SK-N-SH (cell line): ENCODE measurements around the gene CPNE8. TPM values are rescaled to one million over a fixed set of nuclear protein-coding genes. Genes with fewer than 3 reads are reported as not detected.

Experiments
- CTCF ChIA-PET: fragments of 300-600, 350-600 bp; formaldehyde crosslinking; extraction: SDS; loops from one replicate; lab custom pipeline; 2021; lab: Yijun Ruan, JAX
- POLR2A ChIA-PET: fragments of 350-600 bp; sonication (Branson Sonifier 250); formaldehyde crosslinking; extraction: SDS; loops from one replicate; lab custom pipeline; 2020; ENCODE audit warnings: antibody characterized with exemption, inconsistent platforms; lab: Yijun Ruan, JAX
- DNase-seq: peaks from one replicate; pipeline ENCODE4 v3.0.0; 2012
- H2AFZ ChIP-seq: fragments of 200-600 bp; sonication (generic); 2 replicates; pipeline ENCODE4 v1.8.1; 2016; ENCODE audit warnings: antibody characterized with exemption, mild to moderate bottlenecking, low read depth
- H3F3A ChIP-seq: fragments of 200-600 bp; sonication (generic); replicated peaks from 2 replicates; pipeline ENCODE3; 2016; ENCODE audit warnings: antibody characterized with exemption, mild to moderate bottlenecking; ENCODE audit not compliant: insufficient read depth
- H3K27ac ChIP-seq, 2 experiments: fragments of 200-500 bp in 1 of 2; fragments of 200-600 bp in 1 of 2; sonication (Bioruptor generic) in 1 of 2; sonication (generic), shearing (Covaris generic) in 1 of 2; 2 replicates each; pipeline versions ENCODE4 v1.5.1 to v1.6.1; 2014 to 2016; ENCODE audit warnings: low read depth in 2 of 2, inconsistent platforms in 1 of 2, low read length in 1 of 2, mild to moderate bottlenecking in 1 of 2, mixed read lengths in 1 of 2
- H3K27me3 ChIP-seq: fragments of 200-600 bp; sonication (generic), shearing (Covaris generic); 2 replicates; pipeline ENCODE4 v1.6.1; 2016; ENCODE audit warnings: mixed run types; ENCODE audit not compliant: insufficient read depth
- H3K36me3 ChIP-seq, 2 experiments: fragments of 200-500 bp in 1 of 2; fragments of 200-600 bp in 1 of 2; sonication (Bioruptor generic) in 1 of 2; sonication (generic) in 1 of 2; replicated peaks in 1 of 2; 2 replicates each; pipeline versions ENCODE3 to v1.5.1; 2014 to 2016; ENCODE audit warnings: low read length in 1 of 2, mild to moderate bottlenecking in 1 of 2; ENCODE audit not compliant: insufficient read depth in 2 of 2, control insufficient read depth in 1 of 2
- H3K4me1 ChIP-seq, 2 experiments: fragments of 200-500 bp in 1 of 2; fragments of 200-600 bp in 1 of 2; sonication (Bioruptor generic) in 1 of 2; sonication (generic), shearing (Covaris generic) in 1 of 2; 2 replicates each; pipeline versions ENCODE4 v1.5.1 to v1.6.1; 2014 to 2016; ENCODE audit warnings: low read depth in 1 of 2, low read length in 1 of 2, mixed run types in 1 of 2; ENCODE audit not compliant: insufficient read depth in 2 of 2, control insufficient read depth in 1 of 2
- H3K4me2 ChIP-seq: fragments of 200-600 bp; sonication (generic), shearing (Covaris generic); 2 replicates; pipeline ENCODE4 v1.6.1; 2017; ENCODE audit warnings: mixed run types
- H3K4me3 ChIP-seq, 2 experiments: fragments of 200-500 bp in 1 of 2; fragments of 200-600 bp in 1 of 2; sonication (Bioruptor generic) in 1 of 2; sonication (generic), shearing (Covaris generic) in 1 of 2; 2 replicates each; pipeline versions ENCODE4 v1.5.1 to v1.8.1; 2014 to 2016; ENCODE audit warnings: low read depth in 2 of 2, inconsistent platforms in 1 of 2, low read length in 1 of 2, mild to moderate bottlenecking in 1 of 2, mixed read lengths in 1 of 2, moderate library complexity in 1 of 2
- H3K79me2 ChIP-seq: fragments of 200-600 bp; sonication (generic); 2 replicates; pipeline ENCODE4 v1.8.1; 2017; ENCODE audit warnings: mild to moderate bottlenecking; ENCODE audit not compliant: insufficient read depth
- H3K9ac ChIP-seq: fragments of 200-600 bp; sonication (generic); 2 replicates; pipeline ENCODE4 v1.6.1; 2017; ENCODE audit warnings: mixed run types
- H3K9me2 ChIP-seq: fragments of 200-600 bp; sonication (generic); 2 replicates; pipeline ENCODE4 v1.6.1; 2017; ENCODE audit warnings: mixed run types
- H3K9me3 ChIP-seq: fragments of 200-600 bp; sonication (generic); 2 replicates; pipeline ENCODE4 v1.6.1; 2017; ENCODE audit warnings: mixed run types, mild to moderate bottlenecking, moderate library complexity
- H4K20me1 ChIP-seq: fragments of 200-600 bp; sonication (generic); 2 replicates; pipeline ENCODE4 v1.6.1; 2017; ENCODE audit warnings: mild to moderate bottlenecking, mixed run types; ENCODE audit not compliant: insufficient read depth
- CHD2 ChIP-seq: fragments of 150-350 bp; IDR thresholded peaks from 2 replicates; pipeline ENCODE4 v1.6.1; 2018; ENCODE audit warnings: low read length; ENCODE audit not compliant: partially characterized antibody
- ELF1 ChIP-seq: IDR thresholded peaks from 2 replicates; pipeline ENCODE4 v1.4.0; 2012
- EP300 ChIP-seq, 2 experiments: IDR thresholded peaks; 2 replicates each; pipeline versions ENCODE4 v1.4.0 to v1.6.1; 2012; ENCODE audit warnings: borderline replicate concordance in 1 of 2, low read depth in 1 of 2, low read length in 1 of 2
- FOXJ3 ChIP-seq: sonication (generic); formaldehyde crosslinking; IDR thresholded peaks from 2 replicates; pipeline ENCODE4 v1.5.1; 2020; ENCODE audit warnings: mild to moderate bottlenecking, missing genetic modification reagents
- FOXM1 ChIP-seq: IDR thresholded peaks from 2 replicates; pipeline ENCODE4 v1.4.0; 2012; ENCODE audit warnings: low read depth, mild to moderate bottlenecking
- GABPA ChIP-seq: IDR thresholded peaks from 2 replicates; pipeline ENCODE4 v1.4.0; 2012; ENCODE audit warnings: low read depth, mild to moderate bottlenecking
- IRF3 ChIP-seq: fragments of 150-350 bp; IDR thresholded peaks from 2 replicates; pipeline ENCODE4 v1.6.1; 2016; ENCODE audit warnings: mild to moderate bottlenecking, low read depth, low read length
- MEF2A ChIP-seq: IDR thresholded peaks from 2 replicates; pipeline ENCODE4 v1.4.0; 2012; ENCODE audit warnings: low read depth, borderline replicate concordance
- MXI1 ChIP-seq: IDR thresholded peaks from 2 replicates; pipeline ENCODE4 v1.6.1; 2012; ENCODE audit warnings: mild to moderate bottlenecking, low read depth, low read length, improper control_type of control experiment
- NFIC ChIP-seq: IDR thresholded peaks from 2 replicates; pipeline ENCODE4 v1.4.0; 2012; ENCODE audit warnings: borderline replicate concordance
- POLR2AphosphoS5 ChIP-seq: IDR thresholded peaks from 2 replicates; pipeline ENCODE4 v1.6.1; 2012; ENCODE audit warnings: low read depth, low read length
- RFX5 ChIP-seq: IDR thresholded peaks from 2 replicates; pipeline ENCODE4 v1.6.1; 2012; ENCODE audit warnings: mild to moderate bottlenecking, improper control_type of control experiment, low read length
- RXRA ChIP-seq: IDR thresholded peaks from 2 replicates; pipeline ENCODE4 v1.4.0; 2012; ENCODE audit warnings: low read depth, mild to moderate bottlenecking, borderline replicate concordance
- SMC3 ChIP-seq: IDR thresholded peaks from 2 replicates; pipeline ENCODE4 v1.6.1; 2012; ENCODE audit warnings: low read depth, low read length, improper control_type of control experiment
- TAF1 ChIP-seq: IDR thresholded peaks from 2 replicates; pipeline ENCODE4 v1.6.1; 2012; ENCODE audit warnings: low read depth, mild to moderate bottlenecking, low read length, moderate library complexity, borderline replicate concordance
- TCF12 ChIP-seq: IDR thresholded peaks from 2 replicates; pipeline ENCODE4 v1.4.0; 2012
- TEAD4 ChIP-seq: IDR thresholded peaks from 2 replicates; pipeline ENCODE4 v1.4.0; 2012; ENCODE audit warnings: mild to moderate bottlenecking, borderline replicate concordance; ENCODE audit not compliant: insufficient read depth
- USF1 ChIP-seq: IDR thresholded peaks from 2 replicates; pipeline ENCODE4 v1.4.0; 2012; ENCODE audit warnings: low read depth, borderline replicate concordance
- YY1 ChIP-seq: IDR thresholded peaks from 2 replicates; pipeline ENCODE4 v1.4.0; 2012; ENCODE audit warnings: low read depth, mild to moderate bottlenecking
- WGBS: methylation state at CpG from one replicate; pipeline ENCODE4 v1.1.6; 2017; ENCODE audit warnings: low lambda C conversion rate; 5-methylcytosine and 5-hydroxymethylcytosine counted together
- polyA plus RNA-seq, 3 experiments: library from polyadenylated mRNA; depleted of rRNA; stranded (reverse); fragments of >200 nt; gene quantifications; 2 replicates each; pipeline ENCODE4 v1.2.3, GENCODE V29; 2012
- TF ChIP-seq, protein P1 (sequence below): IDR thresholded peaks from 2 replicates; pipeline ENCODE4 v1.4.0; 2012; ENCODE audit warnings: low read depth

CPNE8 gene
- polyA plus RNA-seq, 1 of the 3 experiments (the other 2 are of a cell fraction) = not detected

DNA sequence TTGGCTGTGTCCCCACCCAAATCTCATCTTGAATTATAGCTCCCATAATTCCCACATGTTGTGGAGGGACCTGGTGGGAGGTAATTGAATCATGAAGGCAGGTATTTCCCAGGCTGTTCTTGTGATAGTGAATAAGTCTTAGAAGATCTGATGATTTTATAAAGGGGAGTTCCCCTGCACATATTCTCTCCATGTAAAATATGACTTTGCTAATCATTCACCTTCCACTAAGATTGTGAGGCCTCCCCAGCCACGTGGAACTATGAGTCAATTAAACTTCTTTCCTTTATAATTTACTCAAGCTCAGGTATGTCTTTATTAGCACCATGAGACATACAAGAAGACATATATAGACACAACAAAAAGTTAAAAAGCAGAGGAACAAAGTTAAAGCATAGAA is 120.0 kb downstream of the CPNE8 start:
- no peak overlapping the region for H3K4me2 ChIP-seq
- POLR2A ChIA-PET = no interaction called here

GRCh38 chr12:38783304-38783703 is 122.1 kb downstream of the CPNE8 start:
- no peaks in the 10 kb centered on the region for H3K27me3 ChIP-seq
- no peak overlapping the region for H3K4me2 ChIP-seq
- no peak for TF ChIP-seq RXRA
- no peak for TF ChIP-seq FOXM1
- no peak for TF ChIP-seq FOXJ3
- no peak for TF ChIP-seq POLR2AphosphoS5
- TF ChIP-seq TAF1 = no peak
- TF ChIP-seq EP300 (IDR thresholded peaks at IDR 0.05; ENCODE audit: borderline replicate concordance in 1 of 2, low read depth in 1 of 2, low read length in 1 of 2) = no peak
- no peaks in the 10 kb centered on the region for H3K9me2 ChIP-seq
- no peak for DNase-seq
- no peak overlapping the region for H3K27ac ChIP-seq
- ChIA-PET POLR2A (no interaction called here), CTCF (no interaction called here)
- H3K36me3 ChIP-seq = no peaks in the 10 kb centered on the region
- H3K9ac ChIP-seq = no peak overlapping the region
- no peaks in the 10 kb centered on the region for H3K4me1 ChIP-seq
- no peaks in the 10 kb centered on the region for H3K9me3 ChIP-seq
- H2AFZ ChIP-seq = no peak overlapping the region
- no peaks in the 10 kb centered on the region for H3K79me2 ChIP-seq
- 28% methylated on average over 2 of the region's 2 CpGs for WGBS
- H3F3A ChIP-seq = no peaks in the 10 kb centered on the region
- H3K4me3 ChIP-seq = no peak overlapping the region
- no peaks in the 10 kb centered on the region for H4K20me1 ChIP-seq

More for the DNA sequence above, 120.0 kb downstream of the CPNE8 start:
- no peaks in the 10 kb centered on the region for H3K27me3 ChIP-seq
- DNase-seq = no peak
- H3F3A ChIP-seq = no peaks in the 10 kb centered on the region
- H3K9me2 ChIP-seq = no peaks in the 10 kb centered on the region
- CTCF ChIA-PET = no interaction called here
- 0% methylated on average over 1 of the region's 1 CpG for WGBS
- no peaks in the 10 kb centered on the region for H3K4me1 ChIP-seq
- H3K9me3 ChIP-seq = no peaks in the 10 kb centered on the region
- no peak overlapping the region for H2AFZ ChIP-seq
- no peak for TF ChIP-seq MXI1
- no peaks in the 10 kb centered on the region for H4K20me1 ChIP-seq
- no peaks in the 10 kb centered on the region for H3K36me3 ChIP-seq
- no peak overlapping the region for H3K4me3 ChIP-seq
- H3K9ac ChIP-seq = no peak overlapping the region
- H3K27ac ChIP-seq = no peak overlapping the region
- no peaks in the 10 kb centered on the region for H3K79me2 ChIP-seq

GRCh38 chr12:38782359-38782758 is 123.0 kb downstream of the CPNE8 start:
- H4K20me1 ChIP-seq = no peaks in the 10 kb centered on the region
- POLR2A ChIA-PET = no interaction called here
- no peak overlapping the region for H2AFZ ChIP-seq
- no peaks in the 10 kb centered on the region for H3K36me3 ChIP-seq
- H3K4me2 ChIP-seq = no peak overlapping the region
- H3K9me3 ChIP-seq = no peaks in the 10 kb centered on the region
- CTCF ChIA-PET = no interaction called here
- H3F3A ChIP-seq = no peaks in the 10 kb centered on the region
- H3K4me3 ChIP-seq = no peak overlapping the region
- no peak for DNase-seq
- H3K4me1 ChIP-seq = no peaks in the 10 kb centered on the region
- H3K9me2 ChIP-seq = no peaks in the 10 kb centered on the region
- H3K27me3 ChIP-seq = no peaks in the 10 kb centered on the region
- H3K27ac ChIP-seq = no peak overlapping the region
- no peak for TF ChIP-seq RFX5
- no peak for TF ChIP-seq SMC3
- TF ChIP-seq, protein P1, sequence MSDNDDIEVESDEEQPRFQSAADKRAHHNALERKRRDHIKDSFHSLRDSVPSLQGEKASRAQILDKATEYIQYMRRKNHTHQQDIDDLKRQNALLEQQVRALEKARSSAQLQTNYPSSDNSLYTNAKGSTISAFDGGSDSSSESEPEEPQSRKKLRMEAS = no peak
- TF ChIP-seq NFIC = no peak
- TF ChIP-seq ELF1 = no peak
- no peak for TF ChIP-seq CHD2
- no peak for TF ChIP-seq MEF2A
- no peak for TF ChIP-seq YY1
- TF ChIP-seq POLR2AphosphoS5 = no peak
- TF ChIP-seq IRF3 = no peak
- no peak for TF ChIP-seq GABPA
- TF ChIP-seq FOXM1 = no peak
- TF ChIP-seq TEAD4 = no peak
- no peak for TF ChIP-seq TCF12
- TF ChIP-seq USF1 = no peak
- no peak overlapping the region for H3K9ac ChIP-seq
- H3K79me2 ChIP-seq = no peaks in the 10 kb centered on the region
